Activated naive CD8-positive, alpha-beta T cell treated with anti-CD3 and anti-CD28 coated beads for 36 hours (primary cell): Measurements from ENCODE around the gene SMG6. TPM values are rescaled to one million over a fixed set of nuclear protein-coding genes. Genes with fewer than 3 reads are reported as not detected.

Experiments
- DNase-seq: peaks from one replicate; pipeline ENCODE4 v3.0.0; 2021
- H3K27ac Mint-ChIP-seq: one replicate; pipeline ENCODE4 v1.8.0; 2022; ENCODE audit warnings: mild to moderate bottlenecking, moderate library complexity, mixed read lengths
- H3K27me3 Mint-ChIP-seq: one replicate; pipeline ENCODE4 v1.8.0; 2022; ENCODE audit warnings: mild to moderate bottlenecking, mixed read lengths
- H3K36me3 Mint-ChIP-seq: one replicate; pipeline ENCODE4 v1.8.0; 2021; ENCODE audit warnings: mild to moderate bottlenecking, mixed read lengths
- H3K4me1 Mint-ChIP-seq: one replicate; pipeline ENCODE4 v1.8.0; 2021; ENCODE audit warnings: mixed read lengths
- H3K4me3 Mint-ChIP-seq: one replicate; pipeline ENCODE4 v1.8.0; 2022; ENCODE audit warnings: mild to moderate bottlenecking, moderate library complexity, mixed read lengths
- H3K9me3 Mint-ChIP-seq: one replicate; pipeline ENCODE4 v1.8.0; 2022; ENCODE audit warnings: mixed read lengths
- total RNA-seq, 2 experiments: library from RNA; stranded (reverse); gene quantifications; one replicate each; pipeline ENCODE4 v1.2.3, GENCODE V29; 2021

Gene SMG6
- total RNA-seq, 2 experiments from 2014 or later: 48.7 to 51.8 TPM

DNA sequence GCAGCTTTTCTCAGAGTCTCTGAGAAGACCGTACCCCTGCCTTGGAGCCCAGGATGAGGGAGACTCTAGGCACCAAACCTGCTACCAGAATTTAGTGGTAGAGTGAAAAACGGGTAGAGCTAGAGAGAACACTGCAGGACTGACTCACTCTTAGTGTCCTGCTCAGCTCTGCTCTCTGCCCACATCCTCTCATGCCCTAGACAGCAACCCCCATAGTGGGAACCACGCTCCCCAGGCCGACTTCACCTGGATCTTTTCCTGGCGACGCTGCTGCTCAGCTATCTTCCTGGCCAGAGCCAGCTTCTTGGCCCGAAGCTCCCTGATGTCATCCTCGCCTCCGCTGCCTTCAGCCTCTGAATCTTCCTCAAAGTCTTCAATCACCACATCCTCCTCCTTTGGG, 222.0 kb downstream of the SMG6 start:
- Mint-ChIP-seq H3K27me3 (no peaks in the 10 kb centered on the region), H3K4me1 (peaks cover 20% of the 10 kb centered on the region), H3K36me3 (peaks cover 51% of the 10 kb centered on the region), H3K9me3 (no peaks in the 10 kb centered on the region), H3K27ac (no peak overlapping the region), H3K4me3 (no peak overlapping the region)
- DNase-seq: no peak

DNA sequence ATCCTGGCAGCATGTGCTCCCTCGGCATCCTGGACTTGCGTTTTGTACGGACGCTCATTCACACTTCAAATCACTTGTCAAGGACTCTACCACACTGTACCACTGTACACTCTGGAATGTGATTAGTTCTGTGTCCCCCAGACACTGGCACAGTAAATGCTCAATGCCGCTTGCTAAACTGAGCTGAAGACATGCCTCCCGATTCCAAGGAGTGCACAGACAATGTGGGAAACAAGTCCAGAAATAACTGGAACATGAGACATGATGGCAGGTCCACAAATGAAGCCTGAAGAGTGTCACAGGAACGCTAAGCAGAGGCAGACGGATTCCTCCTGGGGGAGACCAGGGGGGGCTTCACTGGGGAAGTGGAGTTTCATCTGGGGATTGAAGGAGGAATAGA, 226.5 kb downstream of the SMG6 start:
- H3K36me3 Mint-ChIP-seq: peaks cover 45% of the 10 kb centered on the region
- H3K27me3 Mint-ChIP-seq: no peaks in the 10 kb centered on the region
- H3K27ac Mint-ChIP-seq: no peak overlapping the region
- no peak overlapping the region for H3K4me3 Mint-ChIP-seq
- H3K4me1 Mint-ChIP-seq: peaks cover 9% of the 10 kb centered on the region
- DNase-seq: no peak
- H3K9me3 Mint-ChIP-seq: no peaks in the 10 kb centered on the region

DNA sequence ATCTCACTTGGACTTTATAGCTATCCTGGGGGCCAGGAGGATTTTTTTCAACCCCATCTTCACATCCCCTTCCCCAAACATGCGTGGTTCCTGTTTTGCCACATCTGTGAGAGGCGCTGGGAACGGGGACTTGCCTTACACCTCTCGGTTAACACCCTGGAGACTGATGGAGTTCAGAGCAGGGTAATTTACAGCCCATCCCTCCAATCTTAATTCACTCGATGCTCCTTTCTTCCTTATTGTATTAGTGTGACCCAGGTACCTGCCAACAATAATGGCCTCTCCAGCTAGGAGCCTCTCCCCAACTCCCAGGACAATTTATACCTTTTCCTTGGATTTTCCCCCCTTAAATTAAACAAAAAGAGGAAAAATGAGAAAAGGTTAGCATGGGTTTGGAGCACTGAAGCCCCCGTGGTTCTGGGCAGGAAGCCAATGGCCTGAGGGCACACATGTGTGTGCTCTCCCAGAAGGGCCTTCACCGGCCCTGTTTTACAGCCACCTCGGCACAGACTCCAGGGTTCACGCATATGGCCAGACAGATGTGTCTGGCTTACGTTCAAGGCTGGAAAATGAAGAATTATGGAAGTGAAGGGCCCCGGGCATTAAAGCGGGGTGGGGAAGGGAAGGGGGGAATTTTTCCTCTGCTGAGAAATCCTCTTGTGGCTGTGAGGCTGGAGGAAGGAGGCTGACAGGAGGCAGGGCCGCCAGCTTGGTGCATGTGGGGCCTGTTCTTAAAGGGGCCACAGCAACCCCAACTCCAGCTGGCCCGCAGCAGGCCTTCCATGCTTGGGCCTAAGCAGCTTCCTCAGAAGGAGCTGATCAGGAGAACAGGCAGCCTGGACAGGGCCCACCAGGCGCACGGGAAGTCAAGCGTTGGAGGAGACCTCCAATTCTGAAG, 227.2 kb downstream of the SMG6 start:
- Mint-ChIP-seq H3K27ac (no peak overlapping the region), H3K27me3 (no peaks in the 10 kb centered on the region), H3K4me3 (no peak overlapping the region), H3K4me1 (peaks cover 7% of the 10 kb centered on the region), H3K36me3 (peaks cover 46% of the 10 kb centered on the region), H3K9me3 (no peaks in the 10 kb centered on the region)
- no peak for DNase-seq

DNA sequence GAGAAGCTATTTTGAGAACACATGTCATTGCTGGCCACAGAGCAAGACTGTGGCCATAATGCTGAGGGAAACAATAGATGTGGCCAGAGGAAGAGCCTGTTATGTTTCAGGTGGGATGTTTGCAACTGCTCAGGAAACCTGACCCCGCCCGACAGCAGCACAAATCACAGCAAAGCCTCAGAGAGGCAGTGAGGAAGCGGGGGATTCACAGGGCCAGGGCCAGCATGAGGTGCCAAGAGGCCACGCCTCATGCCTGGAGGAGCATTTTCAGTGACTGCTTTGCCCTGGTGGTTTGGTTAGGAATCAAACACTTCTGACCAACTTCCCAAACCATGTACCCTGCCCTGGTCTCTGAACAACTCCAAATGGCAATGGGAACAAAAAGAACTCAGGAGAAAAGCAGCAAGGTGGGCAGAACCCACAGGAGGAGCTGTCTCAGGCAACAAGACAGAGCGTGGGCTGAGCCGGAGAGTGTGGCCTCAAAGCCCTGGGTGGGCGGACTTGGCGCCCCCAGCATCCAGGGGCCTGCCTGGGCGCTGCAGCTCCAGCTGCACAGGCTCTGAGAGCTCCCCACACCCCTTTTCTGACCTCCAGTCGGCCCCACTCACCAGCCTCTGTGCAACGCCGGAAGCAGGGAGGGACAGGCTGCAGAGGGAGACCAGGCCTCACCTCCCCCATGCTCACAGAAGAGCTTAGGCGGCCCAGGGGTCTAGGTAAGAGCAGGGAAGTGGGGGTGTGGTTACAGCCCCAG, 228.1 kb downstream of the SMG6 start:
- Mint-ChIP-seq H3K9me3 (no peaks in the 10 kb centered on the region), H3K4me1 (peaks cover 15% of the 10 kb centered on the region), H3K27me3 (no peaks in the 10 kb centered on the region), H3K36me3 (peaks cover 53% of the 10 kb centered on the region), H3K27ac (no peak overlapping the region), H3K4me3 (no peak overlapping the region)
- DNase-seq: no peak

DNA sequence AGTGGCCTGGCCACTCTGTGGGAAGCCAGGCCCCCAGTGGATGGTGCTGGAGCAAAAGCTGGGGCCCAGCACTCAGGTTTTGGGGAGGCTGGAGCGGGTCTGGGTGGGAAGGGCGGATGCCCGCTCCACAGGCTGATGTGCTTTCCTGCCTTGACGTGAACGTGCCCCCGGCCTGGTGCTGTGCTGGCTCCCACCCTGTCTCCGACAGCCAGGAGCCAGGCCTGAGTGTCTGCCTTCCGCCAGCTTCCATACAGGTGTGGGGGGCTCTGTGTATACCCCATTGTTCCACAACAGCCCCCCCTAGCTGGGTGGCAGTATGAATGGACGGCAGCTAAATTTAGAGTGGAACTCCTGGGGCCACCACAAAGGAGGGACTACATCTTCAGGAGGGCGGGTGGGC, 228.7 kb downstream of the SMG6 start:
- no peak overlapping the region for H3K27ac Mint-ChIP-seq
- peaks cover 57% of the 10 kb centered on the region for H3K36me3 Mint-ChIP-seq
- H3K4me3 Mint-ChIP-seq: no peak overlapping the region

DNA sequence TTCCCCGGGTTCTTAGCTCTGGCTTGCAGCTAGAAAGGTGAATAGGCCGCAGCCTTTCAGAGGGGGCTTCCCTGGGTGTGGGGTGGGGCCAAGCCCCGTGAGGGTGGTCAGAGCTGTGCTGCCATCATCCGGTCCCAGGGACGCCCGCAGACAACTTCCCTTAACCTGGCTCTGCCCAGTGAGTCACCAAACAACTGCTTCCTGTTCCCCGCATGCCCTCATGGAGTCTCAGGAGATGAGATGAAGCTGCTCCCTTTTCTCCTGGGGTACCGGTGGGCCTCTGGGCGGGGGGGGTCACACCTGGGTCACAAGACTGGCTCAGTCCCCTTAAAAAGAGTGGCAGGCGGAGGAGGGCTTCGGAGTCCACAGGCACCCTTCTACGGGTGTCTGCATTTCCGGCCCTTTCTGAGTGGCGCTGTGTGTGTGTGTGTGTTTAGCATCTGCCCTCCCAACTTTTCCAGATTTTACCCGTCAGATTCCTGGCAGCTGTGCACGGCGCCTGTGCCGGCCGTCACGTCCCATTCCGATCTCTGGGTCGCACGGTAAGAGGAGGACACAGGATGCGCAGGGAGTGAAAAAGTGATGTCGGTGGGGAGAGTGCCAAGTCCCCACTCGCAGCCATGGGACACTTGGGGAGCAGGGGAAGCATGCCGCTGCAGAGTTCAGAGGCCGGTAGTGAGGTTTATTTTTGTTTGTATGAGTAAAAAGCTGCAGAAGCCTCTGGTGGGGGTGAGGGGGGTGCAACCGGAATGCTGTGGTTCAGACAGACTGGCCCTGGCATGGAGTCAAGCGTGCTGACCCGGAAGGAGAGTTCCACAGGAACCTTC, 231.9 kb downstream of the SMG6 start:
- Mint-ChIP-seq H3K9me3 (no peaks in the 10 kb centered on the region), H3K36me3 (peaks cover 52% of the 10 kb centered on the region), H3K4me1 (peaks cover 43% of the 10 kb centered on the region), H3K27ac (peak overlapping the region; percentile 5), H3K27me3 (peaks cover 5% of the 10 kb centered on the region), H3K4me3 (no peak overlapping the region)
- DNase-seq: no peak

More for the DNA sequence above, 228.7 kb downstream of the SMG6 start:
- no peak for DNase-seq
- H3K9me3 Mint-ChIP-seq: no peaks in the 10 kb centered on the region
- peaks cover under 1% of the 10 kb centered on the region for H3K27me3 Mint-ChIP-seq
- peaks cover 20% of the 10 kb centered on the region for H3K4me1 Mint-ChIP-seq

DNA sequence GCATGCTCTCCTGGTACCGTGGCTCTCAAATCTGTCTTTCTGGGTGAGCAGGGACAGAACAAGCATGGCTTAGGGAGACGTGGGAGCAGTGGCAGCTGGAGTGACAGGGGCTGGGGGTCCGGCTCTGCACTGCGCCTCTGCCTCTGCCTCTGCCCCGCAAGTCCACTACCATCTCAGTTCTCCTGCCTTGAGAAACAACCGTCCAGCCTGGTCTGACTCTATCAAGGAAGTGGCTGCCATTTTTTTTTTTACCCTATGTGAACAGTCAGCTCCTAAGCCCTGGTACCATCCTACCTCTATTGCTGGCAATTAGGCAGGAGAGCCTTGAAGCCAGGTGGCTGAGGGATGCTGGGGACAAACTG, 232.6 kb downstream of the SMG6 start:
- Mint-ChIP-seq H3K9me3 (no peaks in the 10 kb centered on the region), H3K27ac (peak overlapping the region; percentile 63), H3K4me1 (peaks cover 43% of the 10 kb centered on the region), H3K36me3 (peaks cover 56% of the 10 kb centered on the region), H3K4me3 (peak overlapping the region; percentile 30), H3K27me3 (peaks cover 5% of the 10 kb centered on the region)
- DNase-seq: no peak

DNA sequence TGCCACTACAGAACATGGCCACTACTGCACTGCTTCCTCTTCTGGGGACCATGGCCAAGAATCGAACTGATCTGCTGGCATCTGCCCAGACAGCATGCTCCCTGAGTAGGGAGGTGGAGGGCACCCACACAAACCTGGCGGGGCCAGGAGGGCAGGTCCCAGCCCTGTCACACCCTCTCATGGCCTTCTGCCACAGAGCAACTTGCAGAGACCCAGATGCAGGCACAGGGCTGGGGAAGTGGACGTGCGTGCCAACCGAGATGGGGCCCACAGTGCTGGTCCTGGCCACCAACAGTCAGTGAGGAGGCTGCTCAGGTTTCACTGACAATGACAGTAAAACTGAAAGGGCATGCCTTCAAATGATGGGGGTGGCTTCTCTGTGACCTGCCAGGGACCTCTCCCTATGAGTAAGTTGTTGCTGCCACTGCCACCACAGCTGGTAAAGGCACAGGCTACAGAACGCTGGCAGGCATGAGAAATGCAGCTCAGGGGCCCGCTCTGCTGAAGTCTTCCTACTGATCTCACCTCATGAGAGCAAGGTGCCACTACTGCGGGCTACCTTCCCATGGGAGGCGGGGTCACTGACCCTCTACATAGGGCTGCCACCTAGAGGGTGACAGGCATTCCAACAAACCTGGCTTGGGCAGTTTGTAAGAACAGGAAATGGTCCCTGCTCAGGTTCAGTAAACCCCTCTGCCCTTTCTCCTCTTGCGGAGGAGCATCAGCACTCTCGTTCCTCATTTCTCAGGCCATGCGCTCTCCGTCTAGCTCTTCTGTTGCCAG, 233.2 kb downstream of the SMG6 start:
- H3K27ac Mint-ChIP-seq: peak overlapping the region; percentile 80
- H3K36me3 Mint-ChIP-seq: peaks cover 58% of the 10 kb centered on the region
- peaks cover 5% of the 10 kb centered on the region for H3K27me3 Mint-ChIP-seq
- H3K4me3 Mint-ChIP-seq: peak overlapping the region; percentile 37
- H3K9me3 Mint-ChIP-seq: no peaks in the 10 kb centered on the region
- peaks cover 41% of the 10 kb centered on the region for H3K4me1 Mint-ChIP-seq
- peak; percentile 77 for DNase-seq

DNA sequence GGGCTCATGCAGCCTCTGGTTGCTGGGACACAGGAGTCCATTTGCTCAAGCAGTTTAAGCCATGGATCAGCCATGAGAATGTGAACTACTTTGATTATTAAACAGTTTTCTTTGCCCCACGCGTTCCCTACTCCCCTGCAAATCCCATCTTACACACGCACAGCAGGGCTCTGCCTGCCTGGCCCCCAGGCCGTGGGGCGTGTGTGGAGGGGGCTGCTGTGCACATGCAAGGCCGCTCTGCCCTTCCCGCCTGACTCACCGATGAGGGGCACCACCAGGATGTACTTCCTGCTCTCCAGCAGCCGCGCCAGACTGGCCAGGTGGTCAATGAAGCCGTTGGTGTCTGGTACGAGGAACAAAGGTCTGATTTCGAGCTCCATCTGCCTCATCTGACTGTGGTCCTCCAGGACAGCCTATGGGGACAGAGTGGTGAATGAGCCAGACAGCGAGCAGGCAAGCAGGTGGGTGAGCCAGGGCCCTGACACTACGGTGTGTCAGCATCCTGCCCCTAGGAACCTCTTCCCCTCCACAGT, 235.0 kb downstream of the SMG6 start:
- Mint-ChIP-seq H3K27ac (peak overlapping the region; percentile 76), H3K9me3 (no peaks in the 10 kb centered on the region), H3K36me3 (peaks cover 67% of the 10 kb centered on the region), H3K27me3 (peaks cover 5% of the 10 kb centered on the region), H3K4me1 (peaks cover 42% of the 10 kb centered on the region), H3K4me3 (peak overlapping the region; percentile 54)
- no peak for DNase-seq

DNA sequence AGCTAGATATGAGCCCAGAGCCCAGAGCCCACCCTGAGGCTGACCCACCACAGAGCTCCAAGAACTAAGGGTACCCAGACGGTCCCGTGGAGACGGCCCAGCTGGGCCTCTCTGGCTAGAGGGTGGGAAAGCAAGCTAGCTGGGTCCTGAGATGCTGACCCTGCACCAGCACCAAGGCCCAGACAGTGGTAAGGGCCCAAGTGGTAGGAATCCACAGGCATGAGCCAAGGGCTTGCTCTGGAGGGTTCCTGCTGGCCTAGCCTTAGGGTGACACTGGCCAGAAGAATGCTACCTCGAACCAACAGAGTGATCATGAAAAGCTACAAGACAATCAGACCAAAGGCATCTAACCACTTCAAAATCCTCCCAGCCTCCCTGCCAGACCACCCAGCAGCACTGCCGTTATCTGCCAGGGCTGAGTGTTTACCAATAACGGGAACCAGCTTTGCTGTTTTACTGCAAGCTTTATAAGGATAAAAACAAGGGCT, 235.5 kb downstream of the SMG6 start:
- Mint-ChIP-seq H3K36me3 (peaks cover 71% of the 10 kb centered on the region), H3K27ac (no peak overlapping the region), H3K9me3 (no peaks in the 10 kb centered on the region), H3K27me3 (peaks cover 5% of the 10 kb centered on the region), H3K4me1 (peaks cover 42% of the 10 kb centered on the region), H3K4me3 (peak overlapping the region; percentile 54)
- no peak for DNase-seq

DNA sequence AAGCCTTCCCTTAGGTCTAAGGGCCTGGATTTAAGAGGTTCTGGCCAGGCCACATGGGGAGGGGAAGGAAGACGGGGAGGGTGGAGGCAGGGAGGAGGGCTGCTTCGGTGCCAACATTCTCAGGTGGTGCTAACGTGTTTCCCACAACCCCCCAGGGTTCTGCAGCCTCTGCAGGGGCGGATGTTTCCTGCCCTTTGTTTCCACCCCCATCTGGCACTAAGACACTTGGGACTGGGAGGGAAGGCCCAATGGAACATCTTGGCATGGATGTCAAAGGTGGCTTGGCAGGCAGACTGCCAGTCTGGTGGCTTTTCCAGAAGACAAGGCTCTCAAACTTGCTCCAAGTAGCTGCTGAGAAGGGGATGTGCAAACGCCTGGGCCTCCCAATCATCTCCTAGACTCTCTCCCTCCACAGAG, 236.0 kb downstream of the SMG6 start:
- Mint-ChIP-seq H3K4me3 (no peak overlapping the region), H3K27ac (no peak overlapping the region), H3K4me1 (peaks cover 40% of the 10 kb centered on the region), H3K27me3 (peaks cover 5% of the 10 kb centered on the region), H3K9me3 (no peaks in the 10 kb centered on the region), H3K36me3 (peaks cover 70% of the 10 kb centered on the region)
- DNase-seq: no peak

DNA sequence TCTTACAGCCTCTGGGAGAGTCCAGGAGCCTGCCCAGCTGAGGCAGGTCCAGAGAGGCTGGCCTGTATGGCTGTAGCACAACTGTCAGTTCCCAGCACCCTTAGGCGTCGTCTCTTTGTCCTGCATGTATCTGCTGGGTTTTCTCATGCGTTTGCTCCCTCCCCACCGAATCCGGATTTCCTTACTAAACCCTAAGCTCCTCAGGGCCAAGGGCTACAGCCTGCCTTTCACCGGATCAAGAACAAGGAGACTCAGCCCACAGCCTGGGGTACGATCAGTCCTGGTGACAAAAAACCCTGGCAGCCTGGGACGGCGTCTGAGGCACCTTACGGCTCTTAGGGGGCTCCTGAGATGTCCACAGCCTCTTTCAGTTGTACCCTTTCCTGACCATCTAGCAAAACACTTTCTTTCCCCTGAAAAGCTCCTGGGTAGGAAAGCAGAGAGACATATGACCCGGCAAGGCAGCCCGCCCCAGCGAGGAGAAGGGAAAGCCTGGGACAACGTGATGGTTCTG, 236.5 kb downstream of the SMG6 start:
- DNase-seq: no peak
- H3K9me3 Mint-ChIP-seq: no peaks in the 10 kb centered on the region
- H3K36me3 Mint-ChIP-seq: peaks cover 70% of the 10 kb centered on the region
- H3K27ac Mint-ChIP-seq: no peak overlapping the region
- no peak overlapping the region for H3K4me3 Mint-ChIP-seq
- peaks cover 5% of the 10 kb centered on the region for H3K27me3 Mint-ChIP-seq
- H3K4me1 Mint-ChIP-seq: peaks cover 40% of the 10 kb centered on the region

DNA sequence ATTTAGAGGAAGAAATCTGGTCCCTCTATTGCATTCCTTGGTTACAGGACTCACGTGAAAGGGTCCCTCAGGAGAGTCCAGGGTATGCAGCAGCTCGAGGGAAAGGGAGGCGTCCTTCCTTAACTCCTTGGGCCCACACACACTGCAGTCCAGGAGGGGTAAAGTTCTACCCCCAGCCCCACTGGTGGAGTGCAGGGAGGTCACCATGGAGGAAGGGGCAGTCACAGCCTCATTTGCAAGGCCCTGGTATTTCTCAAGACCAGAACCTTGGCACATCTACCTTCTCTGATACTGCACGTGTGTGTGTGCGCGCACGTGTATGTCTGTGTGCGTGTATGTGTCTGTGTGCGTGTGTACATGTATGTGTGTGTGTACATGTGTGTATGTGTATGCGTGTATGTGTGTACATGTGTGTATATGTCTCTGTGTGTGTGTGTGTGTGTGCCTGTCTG, 237.6 kb downstream of the SMG6 start:
- Mint-ChIP-seq H3K27ac (no peak overlapping the region), H3K4me1 (peaks cover 37% of the 10 kb centered on the region), H3K36me3 (peaks cover 65% of the 10 kb centered on the region), H3K9me3 (no peaks in the 10 kb centered on the region), H3K27me3 (peaks cover 5% of the 10 kb centered on the region), H3K4me3 (no peak overlapping the region)
- DNase-seq: no peak
